ENCODE data around the gene DLGAP1.

The DLGAP1 gene

DNA sequence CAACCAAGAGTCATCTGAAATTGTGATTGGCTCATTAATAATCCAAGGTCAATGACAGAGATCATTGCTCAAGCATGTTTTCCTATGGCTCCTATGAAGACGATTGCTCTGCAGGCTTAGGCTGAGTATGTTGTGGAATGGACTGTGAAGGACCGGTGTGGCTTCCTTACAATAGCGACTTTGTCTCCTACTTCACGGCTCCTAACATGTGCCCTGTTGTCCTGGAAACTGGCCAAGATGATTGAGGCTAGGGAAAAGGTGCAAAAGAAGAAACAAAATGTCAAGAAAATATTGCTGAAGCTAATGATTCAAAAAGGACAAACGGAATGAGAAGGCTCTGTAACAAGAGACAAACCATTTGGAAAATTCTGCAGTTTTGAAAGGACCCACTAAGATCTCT lies 24.3 kb downstream of the DLGAP1 start:
- no peak for ATAC-seq
- TF ChIP-seq ZNF70 (CRISPR knock-in tag; IDR thresholded peaks at IDR 0.05) = no peak
- no peak for TF ChIP-seq OSR1 (CRISPR knock-in tag; IDR thresholded peaks at IDR 0.05)
- no peak for TF ChIP-seq BACH2 (CRISPR knock-in tag; IDR thresholded peaks at IDR 0.05; ENCODE audit: borderline replicate concordance)
- no peak for TF ChIP-seq ARNTL (CRISPR knock-in tag; IDR thresholded peaks at IDR 0.05; ENCODE audit: borderline replicate concordance, low read depth)
- TF ChIP-seq, protein P1, sequence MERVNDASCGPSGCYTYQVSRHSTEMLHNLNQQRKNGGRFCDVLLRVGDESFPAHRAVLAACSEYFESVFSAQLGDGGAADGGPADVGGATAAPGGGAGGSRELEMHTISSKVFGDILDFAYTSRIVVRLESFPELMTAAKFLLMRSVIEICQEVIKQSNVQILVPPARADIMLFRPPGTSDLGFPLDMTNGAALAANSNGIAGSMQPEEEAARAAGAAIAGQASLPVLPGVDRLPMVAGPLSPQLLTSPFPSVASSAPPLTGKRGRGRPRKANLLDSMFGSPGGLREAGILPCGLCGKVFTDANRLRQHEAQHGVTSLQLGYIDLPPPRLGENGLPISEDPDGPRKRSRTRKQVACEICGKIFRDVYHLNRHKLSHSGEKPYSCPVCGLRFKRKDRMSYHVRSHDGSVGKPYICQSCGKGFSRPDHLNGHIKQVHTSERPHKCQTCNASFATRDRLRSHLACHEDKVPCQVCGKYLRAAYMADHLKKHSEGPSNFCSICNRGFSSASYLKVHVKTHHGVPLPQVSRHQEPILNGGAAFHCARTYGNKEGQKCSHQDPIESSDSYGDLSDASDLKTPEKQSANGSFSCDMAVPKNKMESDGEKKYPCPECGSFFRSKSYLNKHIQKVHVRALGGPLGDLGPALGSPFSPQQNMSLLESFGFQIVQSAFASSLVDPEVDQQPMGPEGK (CRISPR knock-in tag; IDR thresholded peaks at IDR 0.05; ENCODE audit: borderline replicate concordance) = no peak
- TF ChIP-seq, protein P2, sequence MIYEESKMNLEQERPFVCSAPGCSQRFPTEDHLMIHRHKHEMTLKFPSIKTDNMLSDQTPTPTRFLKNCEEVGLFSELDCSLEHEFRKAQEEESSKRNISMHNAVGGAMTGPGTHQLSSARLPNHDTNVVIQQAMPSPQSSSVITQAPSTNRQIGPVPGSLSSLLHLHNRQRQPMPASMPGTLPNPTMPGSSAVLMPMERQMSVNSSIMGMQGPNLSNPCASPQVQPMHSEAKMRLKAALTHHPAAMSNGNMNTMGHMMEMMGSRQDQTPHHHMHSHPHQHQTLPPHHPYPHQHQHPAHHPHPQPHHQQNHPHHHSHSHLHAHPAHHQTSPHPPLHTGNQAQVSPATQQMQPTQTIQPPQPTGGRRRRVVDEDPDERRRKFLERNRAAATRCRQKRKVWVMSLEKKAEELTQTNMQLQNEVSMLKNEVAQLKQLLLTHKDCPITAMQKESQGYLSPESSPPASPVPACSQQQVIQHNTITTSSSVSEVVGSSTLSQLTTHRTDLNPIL (CRISPR knock-in tag; IDR thresholded peaks at IDR 0.05; ENCODE audit: low read depth) = no peak
- no peak for TF ChIP-seq TCF4 (CRISPR knock-in tag; IDR thresholded peaks at IDR 0.05; ENCODE audit: borderline replicate concordance)
- no peak for TF ChIP-seq PPARA (CRISPR knock-in tag; IDR thresholded peaks at IDR 0.05; ENCODE audit: borderline replicate concordance)
- TF ChIP-seq ZNF565 (CRISPR knock-in tag; conservative IDR thresholded peaks at IDR 0.05; ENCODE audit: low read depth) = no peak

DNA sequence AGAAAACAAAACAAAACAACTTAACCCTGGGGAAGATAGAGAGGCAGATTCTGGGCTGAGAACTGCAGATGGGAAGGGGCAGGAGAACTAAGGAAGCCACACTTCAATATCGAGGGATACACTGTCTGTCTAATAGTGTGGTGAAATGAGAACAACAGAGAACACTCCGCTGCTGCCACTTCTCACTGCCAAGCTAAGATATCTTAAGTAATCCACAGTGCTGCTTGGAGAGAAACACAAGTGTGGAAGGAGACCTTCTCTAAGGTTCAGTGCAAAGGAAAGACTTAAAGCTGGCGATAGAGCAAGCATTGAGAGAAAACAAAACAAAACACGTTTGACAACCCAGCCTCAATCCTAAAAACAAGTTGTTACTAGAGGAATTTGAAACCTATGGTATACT lies 37.4 kb downstream of the DLGAP1 start:
- no peak for TF ChIP-seq TOX (CRISPR knock-in tag; IDR thresholded peaks at IDR 0.05; ENCODE audit: borderline replicate concordance)
- no peak for TF ChIP-seq ZFP3 (CRISPR knock-in tag; IDR thresholded peaks at IDR 0.05)
- TF ChIP-seq ZFP30 (CRISPR knock-in tag; IDR thresholded peaks at IDR 0.05) = no peak
- no peak for TF ChIP-seq SNAI2 (CRISPR knock-in tag; IDR thresholded peaks at IDR 0.05)
- TF ChIP-seq RARB (CRISPR knock-in tag; IDR thresholded peaks at IDR 0.05) = no peak
- TF ChIP-seq, protein P3, sequence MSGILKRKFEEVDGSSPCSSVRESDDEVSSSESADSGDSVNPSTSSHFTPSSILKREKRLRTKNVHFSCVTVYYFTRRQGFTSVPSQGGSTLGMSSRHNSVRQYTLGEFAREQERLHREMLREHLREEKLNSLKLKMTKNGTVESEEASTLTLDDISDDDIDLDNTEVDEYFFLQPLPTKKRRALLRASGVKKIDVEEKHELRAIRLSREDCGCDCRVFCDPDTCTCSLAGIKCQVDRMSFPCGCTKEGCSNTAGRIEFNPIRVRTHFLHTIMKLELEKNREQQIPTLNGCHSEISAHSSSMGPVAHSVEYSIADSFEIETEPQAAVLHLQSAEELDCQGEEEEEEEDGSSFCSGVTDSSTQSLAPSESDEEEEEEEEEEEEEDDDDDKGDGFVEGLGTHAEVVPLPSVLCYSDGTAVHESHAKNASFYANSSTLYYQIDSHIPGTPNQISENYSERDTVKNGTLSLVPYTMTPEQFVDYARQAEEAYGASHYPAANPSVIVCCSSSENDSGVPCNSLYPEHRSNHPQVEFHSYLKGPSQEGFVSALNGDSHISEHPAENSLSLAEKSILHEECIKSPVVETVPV (CRISPR knock-in tag; IDR thresholded peaks at IDR 0.05) = no peak
- TF ChIP-seq, protein P2 (CRISPR knock-in tag; IDR thresholded peaks at IDR 0.05; ENCODE audit: low read depth) = no peak
- no peak for TF ChIP-seq ZNF8 (CRISPR knock-in tag; IDR thresholded peaks at IDR 0.05)
- no peak for TF ChIP-seq CSDC2 (CRISPR knock-in tag; IDR thresholded peaks at IDR 0.05)
- ATAC-seq = no peak

DNA sequence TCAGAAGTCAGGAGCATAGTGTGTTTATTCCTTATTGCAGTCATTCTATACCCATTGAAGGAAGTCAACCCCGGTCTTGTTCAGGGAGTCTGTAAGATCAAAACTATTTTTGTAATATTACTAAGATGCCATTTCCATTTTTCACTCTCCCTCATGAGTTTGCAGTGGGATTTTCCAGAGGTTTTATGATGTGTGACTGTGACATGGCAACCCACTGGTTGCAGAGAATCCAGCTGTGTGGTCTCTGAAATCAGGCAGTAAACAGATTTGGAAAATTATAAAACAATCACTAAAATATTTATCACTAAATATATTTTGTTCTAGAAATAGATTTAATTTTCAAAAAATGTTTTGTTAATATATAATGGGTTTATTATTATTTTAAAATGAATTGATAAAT lies 38.1 kb downstream of the DLGAP1 start:
- ATAC-seq = no peak
- TF ChIP-seq, protein P4, sequence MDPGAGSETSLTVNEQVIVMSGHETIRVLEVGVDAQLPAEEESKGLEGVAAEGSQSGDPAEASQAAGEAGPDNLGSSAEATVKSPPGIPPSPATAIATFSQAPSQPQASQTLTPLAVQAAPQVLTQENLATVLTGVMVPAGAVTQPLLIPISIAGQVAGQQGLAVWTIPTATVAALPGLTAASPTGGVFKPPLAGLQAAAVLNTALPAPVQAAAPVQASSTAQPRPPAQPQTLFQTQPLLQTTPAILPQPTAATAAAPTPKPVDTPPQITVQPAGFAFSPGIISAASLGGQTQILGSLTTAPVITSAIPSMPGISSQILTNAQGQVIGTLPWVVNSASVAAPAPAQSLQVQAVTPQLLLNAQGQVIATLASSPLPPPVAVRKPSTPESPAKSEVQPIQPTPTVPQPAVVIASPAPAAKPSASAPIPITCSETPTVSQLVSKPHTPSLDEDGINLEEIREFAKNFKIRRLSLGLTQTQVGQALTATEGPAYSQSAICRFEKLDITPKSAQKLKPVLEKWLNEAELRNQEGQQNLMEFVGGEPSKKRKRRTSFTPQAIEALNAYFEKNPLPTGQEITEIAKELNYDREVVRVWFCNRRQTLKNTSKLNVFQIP (CRISPR knock-in tag; IDR thresholded peaks at IDR 0.05; ENCODE audit: borderline replicate concordance, low read depth) = no peak
- TF ChIP-seq ZNF8 (CRISPR knock-in tag; IDR thresholded peaks at IDR 0.05) (no peak), ISL1 (CRISPR knock-in tag; IDR thresholded peaks at IDR 0.05) (no peak), ZFP3 (CRISPR knock-in tag; IDR thresholded peaks at IDR 0.05) (no peak), BACH2 (CRISPR knock-in tag; IDR thresholded peaks at IDR 0.05; ENCODE audit: borderline replicate concordance) (no peak), ZC3H10 (CRISPR knock-in tag; IDR thresholded peaks at IDR 0.05) (no peak), GLIS3 (CRISPR knock-in tag; IDR thresholded peaks at IDR 0.05) (no peak), ARNTL (CRISPR knock-in tag; IDR thresholded peaks at IDR 0.05; ENCODE audit: borderline replicate concordance, low read depth) (no peak), ZFP30 (CRISPR knock-in tag; IDR thresholded peaks at IDR 0.05) (no peak), OSR1 (CRISPR knock-in tag; IDR thresholded peaks at IDR 0.05) (no peak), ZNF565 (CRISPR knock-in tag; conservative IDR thresholded peaks at IDR 0.05; ENCODE audit: low read depth) (no peak), SNAI2 (CRISPR knock-in tag; IDR thresholded peaks at IDR 0.05) (no peak), ZNF70 (CRISPR knock-in tag; IDR thresholded peaks at IDR 0.05) (no peak)
- TF ChIP-seq, protein P5, sequence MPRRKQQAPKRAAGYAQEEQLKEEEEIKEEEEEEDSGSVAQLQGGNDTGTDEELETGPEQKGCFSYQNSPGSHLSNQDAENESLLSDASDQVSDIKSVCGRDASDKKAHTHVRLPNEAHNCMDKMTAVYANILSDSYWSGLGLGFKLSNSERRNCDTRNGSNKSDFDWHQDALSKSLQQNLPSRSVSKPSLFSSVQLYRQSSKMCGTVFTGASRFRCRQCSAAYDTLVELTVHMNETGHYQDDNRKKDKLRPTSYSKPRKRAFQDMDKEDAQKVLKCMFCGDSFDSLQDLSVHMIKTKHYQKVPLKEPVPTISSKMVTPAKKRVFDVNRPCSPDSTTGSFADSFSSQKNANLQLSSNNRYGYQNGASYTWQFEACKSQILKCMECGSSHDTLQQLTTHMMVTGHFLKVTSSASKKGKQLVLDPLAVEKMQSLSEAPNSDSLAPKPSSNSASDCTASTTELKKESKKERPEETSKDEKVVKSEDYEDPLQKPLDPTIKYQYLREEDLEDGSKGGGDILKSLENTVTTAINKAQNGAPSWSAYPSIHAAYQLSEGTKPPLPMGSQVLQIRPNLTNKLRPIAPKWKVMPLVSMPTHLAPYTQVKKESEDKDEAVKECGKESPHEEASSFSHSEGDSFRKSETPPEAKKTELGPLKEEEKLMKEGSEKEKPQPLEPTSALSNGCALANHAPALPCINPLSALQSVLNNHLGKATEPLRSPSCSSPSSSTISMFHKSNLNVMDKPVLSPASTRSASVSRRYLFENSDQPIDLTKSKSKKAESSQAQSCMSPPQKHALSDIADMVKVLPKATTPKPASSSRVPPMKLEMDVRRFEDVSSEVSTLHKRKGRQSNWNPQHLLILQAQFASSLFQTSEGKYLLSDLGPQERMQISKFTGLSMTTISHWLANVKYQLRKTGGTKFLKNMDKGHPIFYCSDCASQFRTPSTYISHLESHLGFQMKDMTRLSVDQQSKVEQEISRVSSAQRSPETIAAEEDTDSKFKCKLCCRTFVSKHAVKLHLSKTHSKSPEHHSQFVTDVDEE (CRISPR knock-in tag; IDR thresholded peaks at IDR 0.05) = no peak
- TF ChIP-seq, protein P1 (CRISPR knock-in tag; IDR thresholded peaks at IDR 0.05; ENCODE audit: borderline replicate concordance) = no peak
- TF ChIP-seq, protein P2 (CRISPR knock-in tag; IDR thresholded peaks at IDR 0.05; ENCODE audit: low read depth) = no peak

Data from SK-N-SH treated with all-trans-retinoic acid at 6 μM for 48 hours (cell line).